Astrocyte of the hippocampus (primary cell): ENCODE measurements around the gene SYNDIG1.

Experiments
- DNase-seq: peaks from one replicate; pipeline ENCODE4 v3.0.0; 2011; ENCODE audit warnings: low read depth, low spot score

The SYNDIG1 gene

GRCh38 chr20:24708411-24709295 is 239.2 kb downstream of the SYNDIG1 start:
- DNase-seq, result no peak
